ENCODE results near the gene TMPRSS3.
A peak's percentile ranks its signal among the peaks of the same experiment; 100 is the strongest.

TMPRSS3 gene

DNA sequence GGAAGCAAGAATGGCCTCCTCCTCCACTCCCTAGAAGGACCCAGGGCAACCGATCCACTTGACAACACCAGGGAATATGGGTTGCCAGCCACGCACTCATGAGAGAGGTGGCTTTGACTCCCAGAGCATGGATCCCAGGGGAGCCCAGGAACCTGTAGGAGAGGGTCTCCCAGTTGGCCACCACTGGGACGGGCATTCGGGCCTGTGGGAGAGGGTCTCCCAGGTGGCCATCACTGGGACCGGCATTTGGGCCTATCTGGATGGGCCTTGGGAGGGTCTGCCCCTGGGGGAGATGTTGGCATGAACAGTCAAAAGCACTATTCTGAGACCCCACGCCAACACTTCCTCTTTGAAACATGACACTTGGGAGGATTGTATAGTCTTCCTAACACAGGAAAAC, 30.1 kb downstream of the TMPRSS3 start:
- ChIA-PET CTCF (no interaction called here), POLR2A (no interaction called here)
- Histone ChIP-seq H3K36me3 (ENCODE audit: control insufficient read depth in 2 of 2, insufficient read depth in 1 of 2, low read length in 2 of 2) (no peaks in the 10 kb centered on the region), H3K27ac (ENCODE audit: extremely low read depth, low read depth, low read length) (no peak overlapping the region), H3K4me1 (ENCODE audit: control insufficient read depth, insufficient read depth, low read length) (no peaks in the 10 kb centered on the region), H3K4me3 (ENCODE audit: low read depth, low read length) (no peak overlapping the region), H3K9me3 (ENCODE audit: control insufficient read depth, insufficient read depth, low read depth, low read length) (no peaks in the 10 kb centered on the region)
- TF ChIP-seq, protein P1, sequence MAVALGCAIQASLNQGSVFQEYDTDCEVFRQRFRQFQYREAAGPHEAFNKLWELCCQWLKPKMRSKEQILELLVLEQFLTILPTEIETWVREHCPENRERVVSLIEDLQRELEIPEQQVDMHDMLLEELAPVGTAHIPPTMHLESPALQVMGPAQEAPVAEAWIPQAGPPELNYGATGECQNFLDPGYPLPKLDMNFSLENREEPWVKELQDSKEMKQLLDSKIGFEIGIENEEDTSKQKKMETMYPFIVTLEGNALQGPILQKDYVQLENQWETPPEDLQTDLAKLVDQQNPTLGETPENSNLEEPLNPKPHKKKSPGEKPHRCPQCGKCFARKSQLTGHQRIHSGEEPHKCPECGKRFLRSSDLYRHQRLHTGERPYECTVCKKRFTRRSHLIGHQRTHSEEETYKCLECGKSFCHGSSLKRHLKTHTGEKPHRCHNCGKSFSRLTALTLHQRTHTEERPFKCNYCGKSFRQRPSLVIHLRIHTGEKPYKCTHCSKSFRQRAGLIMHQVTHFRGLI (tag by site-specific recombination; IDR thresholded peaks at IDR 0.05) = no peak
- TF ChIP-seq GLIS1 (tag by site-specific recombination; IDR thresholded peaks at IDR 0.05) = peak; percentile 70

DNA sequence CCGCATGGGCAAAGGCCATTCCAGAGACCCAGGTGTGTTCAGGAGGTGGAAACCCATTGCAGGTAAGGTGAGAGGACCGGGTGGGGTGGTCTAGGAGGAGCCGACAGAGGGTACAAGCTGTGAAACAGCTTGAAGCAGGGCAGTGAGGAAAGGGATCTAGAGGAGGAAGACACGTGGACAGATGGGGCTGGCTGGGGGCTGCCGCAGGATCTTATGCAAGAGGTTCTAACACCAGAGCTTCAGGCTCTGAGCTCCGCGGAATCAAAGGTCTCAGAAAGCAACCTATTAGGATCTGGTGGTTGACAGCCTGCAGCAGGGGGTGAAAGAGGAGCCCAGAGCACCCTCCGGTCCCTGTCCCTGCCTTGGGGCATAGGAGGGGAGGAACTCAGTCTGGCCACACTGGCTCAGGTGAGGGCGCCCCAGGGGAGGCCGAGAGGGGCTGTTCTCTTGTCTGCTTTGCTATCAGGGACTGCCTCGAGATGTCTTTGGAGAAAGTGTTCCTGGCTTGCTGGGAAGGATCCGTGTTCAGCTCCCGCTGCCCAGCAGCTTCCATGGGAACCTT, 31.5 kb downstream of the TMPRSS3 start:
- CTCF ChIA-PET = no interaction called here
- H3K4me1 ChIP-seq (ENCODE audit: control insufficient read depth, insufficient read depth, low read length) = no peaks in the 10 kb centered on the region
- no peaks in the 10 kb centered on the region for H3K36me3 ChIP-seq (ENCODE audit: control insufficient read depth in 2 of 2, insufficient read depth in 1 of 2, low read length in 2 of 2)
- H3K4me3 ChIP-seq (ENCODE audit: low read depth, low read length) = no peak overlapping the region
- H3K27ac ChIP-seq (ENCODE audit: extremely low read depth, low read depth, low read length) = no peak overlapping the region
- no peaks in the 10 kb centered on the region for H3K9me3 ChIP-seq (ENCODE audit: control insufficient read depth, insufficient read depth, low read depth, low read length)
- POLR2A ChIA-PET = no interaction called here
- TF ChIP-seq ZNF48 (tag by site-specific recombination; IDR thresholded peaks at IDR 0.05) = no peak
- no peak for TF ChIP-seq ZBTB17 (tag by site-specific recombination; IDR thresholded peaks at IDR 0.05)
- TF ChIP-seq GFI1B (tag by site-specific recombination; IDR thresholded peaks at IDR 0.05) = no peak
- no peak for TF ChIP-seq ZNF623 (tag by site-specific recombination; IDR thresholded peaks at IDR 0.05)
- TF ChIP-seq, protein P2, sequence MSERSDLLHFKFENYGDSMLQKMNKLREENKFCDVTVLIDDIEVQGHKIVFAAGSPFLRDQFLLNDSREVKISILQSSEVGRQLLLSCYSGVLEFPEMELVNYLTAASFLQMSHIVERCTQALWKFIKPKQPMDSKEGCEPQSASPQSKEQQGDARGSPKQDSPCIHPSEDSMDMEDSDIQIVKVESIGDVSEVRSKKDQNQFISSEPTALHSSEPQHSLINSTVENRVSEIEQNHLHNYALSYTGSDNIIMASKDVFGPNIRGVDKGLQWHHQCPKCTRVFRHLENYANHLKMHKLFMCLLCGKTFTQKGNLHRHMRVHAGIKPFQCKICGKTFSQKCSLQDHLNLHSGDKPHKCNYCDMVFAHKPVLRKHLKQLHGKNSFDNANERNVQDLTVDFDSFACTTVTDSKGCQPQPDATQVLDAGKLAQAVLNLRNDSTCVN (tag by site-specific recombination; optimal IDR thresholded peaks at IDR 0.05) = no peak
- no peak for TF ChIP-seq HOXA7 (CRISPR knock-in tag; IDR thresholded peaks at IDR 0.05; ENCODE audit: borderline replicate concordance)
- no peak for TF ChIP-seq GLI4 (tag by site-specific recombination; IDR thresholded peaks at IDR 0.05)
- TF ChIP-seq, protein P3, sequence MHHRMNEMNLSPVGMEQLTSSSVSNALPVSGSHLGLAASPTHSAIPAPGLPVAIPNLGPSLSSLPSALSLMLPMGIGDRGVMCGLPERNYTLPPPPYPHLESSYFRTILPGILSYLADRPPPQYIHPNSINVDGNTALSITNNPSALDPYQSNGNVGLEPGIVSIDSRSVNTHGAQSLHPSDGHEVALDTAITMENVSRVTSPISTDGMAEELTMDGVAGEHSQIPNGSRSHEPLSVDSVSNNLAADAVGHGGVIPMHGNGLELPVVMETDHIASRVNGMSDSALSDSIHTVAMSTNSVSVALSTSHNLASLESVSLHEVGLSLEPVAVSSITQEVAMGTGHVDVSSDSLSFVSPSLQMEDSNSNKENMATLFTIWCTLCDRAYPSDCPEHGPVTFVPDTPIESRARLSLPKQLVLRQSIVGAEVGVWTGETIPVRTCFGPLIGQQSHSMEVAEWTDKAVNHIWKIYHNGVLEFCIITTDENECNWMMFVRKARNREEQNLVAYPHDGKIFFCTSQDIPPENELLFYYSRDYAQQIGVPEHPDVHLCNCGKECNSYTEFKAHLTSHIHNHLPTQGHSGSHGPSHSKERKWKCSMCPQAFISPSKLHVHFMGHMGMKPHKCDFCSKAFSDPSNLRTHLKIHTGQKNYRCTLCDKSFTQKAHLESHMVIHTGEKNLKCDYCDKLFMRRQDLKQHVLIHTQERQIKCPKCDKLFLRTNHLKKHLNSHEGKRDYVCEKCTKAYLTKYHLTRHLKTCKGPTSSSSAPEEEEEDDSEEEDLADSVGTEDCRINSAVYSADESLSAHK (tag by site-specific recombination; IDR thresholded peaks at IDR 0.05) = no peak
- TF ChIP-seq, protein P4, sequence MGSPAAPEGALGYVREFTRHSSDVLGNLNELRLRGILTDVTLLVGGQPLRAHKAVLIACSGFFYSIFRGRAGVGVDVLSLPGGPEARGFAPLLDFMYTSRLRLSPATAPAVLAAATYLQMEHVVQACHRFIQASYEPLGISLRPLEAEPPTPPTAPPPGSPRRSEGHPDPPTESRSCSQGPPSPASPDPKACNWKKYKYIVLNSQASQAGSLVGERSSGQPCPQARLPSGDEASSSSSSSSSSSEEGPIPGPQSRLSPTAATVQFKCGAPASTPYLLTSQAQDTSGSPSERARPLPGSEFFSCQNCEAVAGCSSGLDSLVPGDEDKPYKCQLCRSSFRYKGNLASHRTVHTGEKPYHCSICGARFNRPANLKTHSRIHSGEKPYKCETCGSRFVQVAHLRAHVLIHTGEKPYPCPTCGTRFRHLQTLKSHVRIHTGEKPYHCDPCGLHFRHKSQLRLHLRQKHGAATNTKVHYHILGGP (tag by site-specific recombination; IDR thresholded peaks at IDR 0.05) = no peak
- TF ChIP-seq ZNF624 (tag by site-specific recombination; IDR thresholded peaks at IDR 0.05) = no peak
- TF ChIP-seq ZNF433 (tag by site-specific recombination; IDR thresholded peaks at IDR 0.05; ENCODE audit: low read depth) = no peak

DNA sequence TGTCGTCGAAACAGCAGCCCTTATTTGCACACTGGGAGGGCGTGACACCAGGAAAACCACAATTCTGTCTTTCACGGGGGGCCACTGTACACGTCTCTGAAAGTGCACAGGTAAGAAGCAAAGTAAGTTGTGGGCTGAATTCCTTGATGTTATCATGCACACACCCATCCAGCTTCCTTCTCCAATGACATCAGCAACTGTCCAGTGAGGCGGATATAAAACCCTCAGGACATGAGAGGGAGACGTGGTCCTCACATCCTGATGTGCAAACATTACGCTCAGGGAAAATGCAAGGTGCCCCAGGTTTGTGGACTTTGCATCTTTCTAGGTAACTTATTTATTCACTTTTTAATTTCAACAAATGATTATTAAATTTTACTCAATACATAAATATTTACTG, 32.5 kb downstream of the TMPRSS3 start:
- H3K27ac ChIP-seq (ENCODE audit: extremely low read depth, low read depth, low read length) = no peak overlapping the region
- no peak for TF ChIP-seq ZNF239 (tag by site-specific recombination; IDR thresholded peaks at IDR 0.05)
- TF ChIP-seq, protein P4 (tag by site-specific recombination; IDR thresholded peaks at IDR 0.05) = no peak
- TF ChIP-seq HOXA7 (CRISPR knock-in tag; IDR thresholded peaks at IDR 0.05; ENCODE audit: borderline replicate concordance) = no peak
- TF ChIP-seq, protein P5, sequence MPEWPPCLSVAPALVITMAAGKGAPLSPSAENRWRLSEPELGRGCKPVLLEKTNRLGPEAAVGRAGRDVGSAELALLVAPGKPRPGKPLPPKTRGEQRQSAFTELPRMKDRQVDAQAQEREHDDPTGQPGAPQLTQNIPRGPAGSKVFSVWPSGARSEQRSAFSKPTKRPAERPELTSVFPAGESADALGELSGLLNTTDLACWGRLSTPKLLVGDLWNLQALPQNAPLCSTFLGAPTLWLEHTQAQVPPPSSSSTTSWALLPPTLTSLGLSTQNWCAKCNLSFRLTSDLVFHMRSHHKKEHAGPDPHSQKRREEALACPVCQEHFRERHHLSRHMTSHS (tag by site-specific recombination; IDR thresholded peaks at IDR 0.05) = no peak
- TF ChIP-seq PRDM1 (tag by site-specific recombination; IDR thresholded peaks at IDR 0.05) = no peak
- no peak for TF ChIP-seq ZNF747 (tag by site-specific recombination; IDR thresholded peaks at IDR 0.05)
- no peak for TF ChIP-seq ZNF670 (tag by site-specific recombination; IDR thresholded peaks at IDR 0.05; ENCODE audit: low read depth)
- TF ChIP-seq MYNN (tag by site-specific recombination; IDR thresholded peaks at IDR 0.05; ENCODE audit: borderline replicate concordance) = no peak
- TF ChIP-seq ZNF341 (tag by site-specific recombination; IDR thresholded peaks at IDR 0.05; ENCODE audit: low read depth) = no peak
- TF ChIP-seq, protein P6, sequence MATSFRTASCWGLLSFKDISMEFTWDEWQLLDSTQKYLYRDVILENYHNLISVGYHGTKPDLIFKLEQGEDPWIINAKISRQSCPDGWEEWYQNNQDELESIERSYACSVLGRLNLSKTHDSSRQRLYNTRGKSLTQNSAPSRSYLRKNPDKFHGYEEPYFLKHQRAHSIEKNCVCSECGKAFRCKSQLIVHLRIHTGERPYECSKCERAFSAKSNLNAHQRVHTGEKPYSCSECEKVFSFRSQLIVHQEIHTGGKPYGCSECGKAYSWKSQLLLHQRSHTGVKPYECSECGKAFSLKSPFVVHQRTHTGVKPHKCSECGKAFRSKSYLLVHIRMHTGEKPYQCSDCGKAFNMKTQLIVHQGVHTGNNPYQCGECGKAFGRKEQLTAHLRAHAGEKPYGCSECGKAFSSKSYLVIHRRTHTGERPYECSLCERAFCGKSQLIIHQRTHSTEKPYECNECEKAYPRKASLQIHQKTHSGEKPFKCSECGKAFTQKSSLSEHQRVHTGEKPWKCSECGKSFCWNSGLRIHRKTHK (tag by site-specific recombination; IDR thresholded peaks at IDR 0.05) = no peak

More for the DNA sequence above, 32.5 kb downstream of the TMPRSS3 start:
- Histone ChIP-seq H3K36me3 (ENCODE audit: control insufficient read depth in 2 of 2, insufficient read depth in 1 of 2, low read length in 2 of 2) (no peaks in the 10 kb centered on the region), H3K4me3 (ENCODE audit: low read depth, low read length) (no peak overlapping the region), H3K4me1 (ENCODE audit: control insufficient read depth, insufficient read depth, low read length) (no peaks in the 10 kb centered on the region), H3K9me3 (ENCODE audit: control insufficient read depth, insufficient read depth, low read depth, low read length) (no peaks in the 10 kb centered on the region)
- ChIA-PET CTCF (interaction anchor here (0.7 to 1.3 kb wide), 2 partner anchors 178 to 255 kb away, joined by 3 to 5 read pairs; no protein-coding TSS in a partner anchor), POLR2A (no interaction called here)
